K562 (cell line): ENCODE data around the gene KATNAL1. TPM values are rescaled to one million over a fixed set of nuclear protein-coding genes. Genes with fewer than 3 reads are reported as not detected.

Source experiments
- ARID3A ChIP-seq: IDR thresholded peaks from 2 replicates; pipeline ENCODE4 v1.6.1; 2012; ENCODE audit warnings: low read depth, low read length, improper control_type of control experiment, borderline replicate concordance
- CREBBP ChIP-seq: IDR thresholded peaks from one replicate; pipeline ENCODE4 v1.6.1; 2012; ENCODE audit warnings: low read depth, mild to moderate bottlenecking, control low read depth, inconsistent platforms, low read length
- FIP1L1 ChIP-seq: fragments of 200-400 bp; formaldehyde crosslinking; IDR thresholded peaks from 2 replicates; pipeline ENCODE4 v1.6.1; 2018; ENCODE audit warnings: mild to moderate bottlenecking, low read depth, low read length; ENCODE audit not compliant: poor library complexity, severe bottlenecking
- GATAD2B ChIP-seq: fragments of 450-650 bp; IDR thresholded peaks from 2 replicates; pipeline ENCODE4 v1.6.1; 2017; ENCODE audit warnings: mild to moderate bottlenecking, borderline replicate concordance
- HBP1 ChIP-seq: fragments of 450-650 bp; formaldehyde crosslinking; IDR thresholded peaks from 2 replicates; pipeline ENCODE4 v1.4.0; 2022; ENCODE audit warnings: missing genetic modification characterization
- MAZ ChIP-seq, 2 experiments: fragments of 450-650 bp in 1 of 2; sonication (generic) in 1 of 2; formaldehyde crosslinking; IDR thresholded peaks in 1 of 2; conservative IDR thresholded peaks in 1 of 2; 2 replicates each; pipeline versions ENCODE4 v1.4.0 to v1.5.0; 2020; ENCODE audit warnings: mild to moderate bottlenecking in 1 of 2, missing genetic modification reagents in 1 of 2
- MEF2D ChIP-seq: conservative IDR thresholded peaks from 2 replicates; pipeline ENCODE4 v1.6.1; 2016; ENCODE audit warnings: low read depth, missing genetic modification characterization, missing compliant biosample characterization
- RAD51 ChIP-seq: fragments of 450-650 bp; IDR thresholded peaks from 2 replicates; pipeline ENCODE4 v1.7.1; 2016; ENCODE audit warnings: low read depth, mild to moderate bottlenecking, borderline replicate concordance
- RBM15 ChIP-seq: fragments of 200-400 bp; formaldehyde crosslinking; IDR thresholded peaks from 2 replicates; pipeline ENCODE4 v1.6.1; 2018; ENCODE audit warnings: mild to moderate bottlenecking, low read length, moderate library complexity; ENCODE audit not compliant: insufficient read depth
- SIX5 ChIP-seq, 2 experiments: IDR thresholded peaks; 2 replicates each; pipeline ENCODE4 v1.6.1; 2011; ENCODE audit warnings: low read length in 2 of 2, borderline replicate concordance in 1 of 2, low read depth in 1 of 2, mild to moderate bottlenecking in 1 of 2, moderate library complexity in 1 of 2; ENCODE audit not compliant: insufficient read depth in 1 of 2
- STAG1 ChIP-seq: sonication (generic); formaldehyde crosslinking; IDR thresholded peaks from 2 replicates; pipeline ENCODE4 v1.5.0; 2020; ENCODE audit warnings: missing genetic modification reagents, borderline replicate concordance
- ZNF23 ChIP-seq: fragments of 250-450 bp; sonication (Bioruptor Pico); IDR thresholded peaks from 2 replicates; pipeline ENCODE4 v1.4.0; 2020; ENCODE audit warnings: mild to moderate bottlenecking
- ZNF311 ChIP-seq: fragments of 250-450 bp; sonication (Bioruptor Pico); IDR thresholded peaks from 2 replicates; pipeline ENCODE4 v1.4.0; 2020; ENCODE audit warnings: mild to moderate bottlenecking, moderate library complexity
- ZNF407 ChIP-seq: fragments of 450-650 bp; IDR thresholded peaks from 2 replicates; pipeline ENCODE4 v1.6.1; 2016; ENCODE audit warnings: low read depth
- ZNF584 ChIP-seq: fragments of 200-800 bp; sonication (Bioruptor generic); IDR thresholded peaks from 2 replicates; pipeline ENCODE4 v1.6.1; 2016; ENCODE audit warnings: low read depth, mild to moderate bottlenecking, missing genetic modification characterization, missing compliant biosample characterization
- ZNF668 ChIP-seq: fragments of 250-450 bp; sonication (Bioruptor Pico); IDR thresholded peaks from 2 replicates; pipeline ENCODE4 v1.8.0; 2022; ENCODE audit warnings: mild to moderate bottlenecking, inconsistent platforms
- ZNF764 ChIP-seq: fragments of 250-450 bp; sonication (Bioruptor Pico); IDR thresholded peaks from 2 replicates; pipeline ENCODE4 v1.4.0; 2020; ENCODE audit warnings: low read depth, mild to moderate bottlenecking, moderate library complexity
- polyA plus RNA-seq, 8 experiments: library from polyadenylated mRNA; depleted of rRNA in 4 of 8; stranded (reverse) in 5 of 8; unstranded in 3 of 8; fragments of >200 nt; fragmentation: Nextera tagmentation in 2 of 8; fragmentation: Illumina TruSeq in 1 of 8; extraction: Ambion mirVana in 2 of 8; extraction: Trizol in 1 of 8; gene quantifications; 2 replicates each; pipeline versions ENCODE4 v1.2.1 to v1.2.3, GENCODE V29; 2011 to 2014; ENCODE audit warnings: inconsistent platforms in 1 of 8, missing spikeins in 1 of 8
- total RNA-seq, 7 experiments: library from RNA; depleted of rRNA in 6 of 7; stranded (reverse); fragments of >200 nt in 6 of 7; fragmentation: Illumina TruSeq in 2 of 7; extraction: Trizol in 2 of 7; gene quantifications; 2 replicates each; pipeline versions ENCODE4 v1.2.1 to v1.2.3, GENCODE V29; 2011 to 2021; ENCODE audit warnings: low replicate concordance in 1 of 7

Gene KATNAL1
- total and polyA plus RNA-seq, 9 of the 15 experiments (the other 6 are each of a cell fraction or from before 2014, with no cell fraction given) = 2.5 to 8.2 (median 5.5) TPM

GRCh38 chr13:30306762-30307193, 573 bp downstream of the KATNAL1 start (continued):
- TF ChIP-seq FIP1L1 (no peak), HBP1 (CRISPR knock-in tag) (no peak), CREBBP (no peak), ARID3A (no peak), ZNF584 (0 out of 2 replicates have a peak, but pooled peaks have one; percentile 41), RBM15 (no peak), ZNF23 (CRISPR knock-in tag) (no peak), ZNF311 (no peak), ZNF764 (CRISPR knock-in tag) (no peak), SIX5 (IDR thresholded peaks at IDR 0.05; ENCODE audit: borderline replicate concordance in 1 of 2, insufficient read depth in 1 of 2, low read depth in 1 of 2, low read length in 2 of 2) (peak; percentile 65 to 70; a peak in 3 of 4 replicates), ZNF407 (no peak), RAD51 (no peak), MAZ (CRISPR knock-in tag; conservative IDR thresholded peaks at IDR 0.05 in 1 of 2, IDR thresholded peaks at IDR 0.05 in 1 of 2) (0 out of 4 replicates have a peak, but pooled peaks of 1 of the 2 experiments have one; percentile 6), MEF2D (tag) (no peak), GATAD2B (no peak), STAG1 (CRISPR knock-in tag) (no peak), ZNF668 (CRISPR knock-in tag) (no peak)
